HG02943 (cell line): ENCODE results near the gene IGF2BP2.
"Not testable (repeated sequence)": the region's sequence is repeated elsewhere in the genome, so short reads cannot be mapped to it uniquely, and the experiment has no call there.

Experiments
- ATAC-seq: cut with Tn5 transposase; IDR thresholded peaks from one replicate; pipeline ENCODE4 v1.9.1; 2021; ENCODE audit warnings: mild to moderate bottlenecking, low read depth, moderate library complexity; ENCODE audit not compliant: unreplicated experiment

The IGF2BP2 gene

GRCh38 chr3:185685231-185686035 lies 139.4 kb downstream of the IGF2BP2 start:
- ATAC-seq = no peak

- ATAC-seq = no peak
Observed at GRCh38 chr3:185680231-185680630, 144.6 kb downstream of the IGF2BP2 start.

GRCh38 chr3:185678027-185678426 lies 146.8 kb downstream of the IGF2BP2 start:
- no peak for ATAC-seq

GRCh38 chr3:185677146-185677829 lies 147.6 kb downstream of the IGF2BP2 start:
- no peak for ATAC-seq

GRCh38 chr3:185667574-185667973 lies 157.3 kb downstream of the IGF2BP2 start:
- ATAC-seq = no peak

GRCh38 chr3:185663929-185664328 lies 160.9 kb downstream of the IGF2BP2 start:
- no peak for ATAC-seq

- ATAC-seq = no peak
Observed at GRCh38 chr3:185661772-185662171, 163.1 kb downstream of the IGF2BP2 start.

- not testable (repeated sequence) for ATAC-seq
Observed at GRCh38 chr3:185661296-185661695, 163.5 kb downstream of the IGF2BP2 start.

- ATAC-seq = no peak
Observed at GRCh38 chr3:185659942-185660921, 164.6 kb downstream of the IGF2BP2 start.

GRCh38 chr3:185658943-185659342 lies 165.9 kb downstream of the IGF2BP2 start:
- no peak for ATAC-seq

GRCh38 chr3:185658504-185658912 lies 166.3 kb downstream of the IGF2BP2 start:
- ATAC-seq = no peak

GRCh38 chr3:185657691-185658503 lies 166.9 kb downstream of the IGF2BP2 start:
- ATAC-seq = no peak

GRCh38 chr3:185657211-185657610 lies 167.6 kb downstream of the IGF2BP2 start:
- no peak for ATAC-seq

- ATAC-seq = no peak
Observed at GRCh38 chr3:185656321-185656840, 168.5 kb downstream of the IGF2BP2 start.

GRCh38 chr3:185655426-185656320 lies 169.2 kb downstream of the IGF2BP2 start:
- no peak for ATAC-seq

- ATAC-seq = no peak
Observed at GRCh38 chr3:185654758-185655145, 170.1 kb downstream of the IGF2BP2 start.

GRCh38 chr3:185653949-185654757 lies 170.7 kb downstream of the IGF2BP2 start:
- ATAC-seq = no peak

GRCh38 chr3:185651971-185652370 lies 172.9 kb downstream of the IGF2BP2 start:
- no peak for ATAC-seq
